Neural progenitor cell (in vitro differentiated cells): ENCODE data around the gene CIB2.

Experiments used
- CTCF ChIP-seq: fragments of 200-600 bp; sonication (generic); IDR thresholded peaks from 2 replicates; pipeline ENCODE4 v1.5.1; 2017; ENCODE audit warnings: antibody characterized with exemption, mild to moderate bottlenecking
- EZH2 ChIP-seq: fragments of 200-600 bp; sonication (generic); IDR thresholded peaks from 2 replicates; pipeline ENCODE4 v1.6.1; 2017; ENCODE audit warnings: antibody characterized with exemption, mild to moderate bottlenecking, moderate library complexity
- EZH2phosphoT487 ChIP-seq: fragments of 200-600 bp; sonication (generic); IDR thresholded peaks from 2 replicates; pipeline ENCODE4 v1.6.1; 2017; ENCODE audit warnings: antibody characterized with exemption

GRCh38 chr15:78162038-78162437, 30.8 kb upstream of the CIB2 start:
- TF ChIP-seq CTCF (no peak), EZH2phosphoT487 (no peak), EZH2 (no peak)
